K562 (cell line): ENCODE data around the gene CDYL. TPM values are rescaled to one million over a fixed set of nuclear protein-coding genes. Genes with fewer than 3 reads are reported as not detected.
A peak's percentile ranks its signal among the peaks of the same experiment; 100 is the strongest.

ENCODE experiments used
- EHMT2 ChIP-seq: fragments of 450-650 bp; IDR thresholded peaks from 2 replicates; pipeline ENCODE4 v1.6.1; 2018; ENCODE audit warnings: antibody characterized with exemption
- GABPA ChIP-seq: fragments of 200-800 bp; sonication (Bioruptor generic); conservative IDR thresholded peaks from 2 replicates; pipeline ENCODE4 v1.6.1; 2016; ENCODE audit warnings: low read depth, missing genetic modification characterization, missing compliant biosample characterization
- GATAD2B ChIP-seq: fragments of 450-650 bp; IDR thresholded peaks from 2 replicates; pipeline ENCODE4 v1.6.1; 2017; ENCODE audit warnings: mild to moderate bottlenecking, borderline replicate concordance
- JUN ChIP-seq, 2 experiments: sonication (generic) in 1 of 2; formaldehyde crosslinking in 1 of 2; IDR thresholded peaks; 2 replicates each; pipeline versions ENCODE4 v1.6.1 to v1.8.0; 2012 to 2022; ENCODE audit warnings: borderline replicate concordance in 2 of 2, mild to moderate bottlenecking in 2 of 2, improper control_type of control experiment in 1 of 2, low read depth in 1 of 2, low read length in 1 of 2, missing genetic modification reagents in 1 of 2
- KLF10 ChIP-seq: fragments of 250-450 bp; sonication (Bioruptor Pico); IDR thresholded peaks from 2 replicates; pipeline ENCODE4 v1.6.1; 2021; ENCODE audit warnings: matching md5 sums
- NFRKB ChIP-seq: fragments of 450-650 bp; IDR thresholded peaks from 2 replicates; pipeline ENCODE4 v1.6.1; 2016; ENCODE audit warnings: low read depth
- PHF20 ChIP-seq: fragments of 450-650 bp; IDR thresholded peaks from 2 replicates; pipeline ENCODE4 v1.6.1; 2018; ENCODE audit not compliant: partially characterized antibody
- PRDM10 ChIP-seq: fragments of 450-650 bp; IDR thresholded peaks from 2 replicates; pipeline ENCODE4 v1.6.1; 2018; ENCODE audit not compliant: partially characterized antibody
- THRA ChIP-seq: fragments of 450-650 bp; IDR thresholded peaks from 2 replicates; pipeline ENCODE4 v1.6.1; 2017; ENCODE audit warnings: mild to moderate bottlenecking, moderate library complexity
- XRCC3 ChIP-seq: fragments of 450-650 bp; IDR thresholded peaks from 2 replicates; pipeline ENCODE4 v1.6.1; 2017; ENCODE audit warnings: mild to moderate bottlenecking, moderate library complexity
- ZNF140 ChIP-seq: fragments of 250-450 bp; sonication (Bioruptor Pico); IDR thresholded peaks from 2 replicates; pipeline ENCODE4 v1.8.0; 2021; ENCODE audit warnings: moderate library complexity, mild to moderate bottlenecking, inconsistent platforms
- ZNF511 ChIP-seq: sonication (generic); formaldehyde crosslinking; IDR thresholded peaks from 2 replicates; pipeline ENCODE4 v1.8.0; 2022; ENCODE audit warnings: mild to moderate bottlenecking, missing genetic modification reagents
- polyA plus RNA-seq, 8 experiments: library from polyadenylated mRNA; depleted of rRNA in 4 of 8; stranded (reverse) in 5 of 8; unstranded in 3 of 8; fragments of >200 nt; fragmentation: Nextera tagmentation in 2 of 8; fragmentation: Illumina TruSeq in 1 of 8; extraction: Ambion mirVana in 2 of 8; extraction: Trizol in 1 of 8; gene quantifications; 2 replicates each; pipeline versions ENCODE4 v1.2.1 to v1.2.3, GENCODE V29; 2011 to 2014; ENCODE audit warnings: inconsistent platforms in 1 of 8, missing spikeins in 1 of 8
- total RNA-seq, 7 experiments: library from RNA; depleted of rRNA in 6 of 7; stranded (reverse); fragments of >200 nt in 6 of 7; fragmentation: Illumina TruSeq in 2 of 7; extraction: Trizol in 2 of 7; gene quantifications; 2 replicates each; pipeline versions ENCODE4 v1.2.1 to v1.2.3, GENCODE V29; 2011 to 2021; ENCODE audit warnings: low replicate concordance in 1 of 7
- TF ChIP-seq, protein P1 (sequence below): sonication (generic); formaldehyde crosslinking; IDR thresholded peaks from 2 replicates; pipeline ENCODE4 v1.8.0; 2022; ENCODE audit warnings: mild to moderate bottlenecking, missing genetic modification reagents
- TF ChIP-seq, protein P2 (sequence below): sonication (generic); formaldehyde crosslinking; IDR thresholded peaks from 2 replicates; pipeline ENCODE4 v1.8.1; 2023; ENCODE audit warnings: mild to moderate bottlenecking, missing genetic modification reagents

The CDYL gene
- total and polyA plus RNA-seq, 9 of the 15 experiments (the other 6 are each of a cell fraction or from before 2014, with no cell fraction given), result 8.1 to 45.8 (median 40.8) TPM

- TF ChIP-seq THRA, result no peak
- no peak for TF ChIP-seq ZNF511
- peak; percentile 78 for TF ChIP-seq GATAD2B
- TF ChIP-seq, protein P1, sequence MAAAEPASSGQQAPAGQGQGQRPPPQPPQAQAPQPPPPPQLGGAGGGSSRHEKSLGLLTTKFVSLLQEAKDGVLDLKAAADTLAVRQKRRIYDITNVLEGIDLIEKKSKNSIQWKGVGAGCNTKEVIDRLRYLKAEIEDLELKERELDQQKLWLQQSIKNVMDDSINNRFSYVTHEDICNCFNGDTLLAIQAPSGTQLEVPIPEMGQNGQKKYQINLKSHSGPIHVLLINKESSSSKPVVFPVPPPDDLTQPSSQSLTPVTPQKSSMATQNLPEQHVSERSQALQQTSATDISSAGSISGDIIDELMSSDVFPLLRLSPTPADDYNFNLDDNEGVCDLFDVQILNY (CRISPR knock-in tag), result no peak
- TF ChIP-seq GABPA (tag), result no peak
- no peak for TF ChIP-seq XRCC3
- no peak for TF ChIP-seq PRDM10
- TF ChIP-seq PHF20, result no peak
- TF ChIP-seq NFRKB, result no peak
- TF ChIP-seq EHMT2, result 0 out of 2 replicates have a peak, but pooled peaks have one; percentile 17
- no peak for TF ChIP-seq KLF10 (CRISPR knock-in tag)
- TF ChIP-seq JUN (IDR thresholded peaks at IDR 0.05; ENCODE audit: borderline replicate concordance, low read depth, low read length), result peak; percentile 98
- no peak for TF ChIP-seq JUN (CRISPR knock-in tag; IDR thresholded peaks at IDR 0.05; ENCODE audit: borderline replicate concordance)
- TF ChIP-seq, protein P2, sequence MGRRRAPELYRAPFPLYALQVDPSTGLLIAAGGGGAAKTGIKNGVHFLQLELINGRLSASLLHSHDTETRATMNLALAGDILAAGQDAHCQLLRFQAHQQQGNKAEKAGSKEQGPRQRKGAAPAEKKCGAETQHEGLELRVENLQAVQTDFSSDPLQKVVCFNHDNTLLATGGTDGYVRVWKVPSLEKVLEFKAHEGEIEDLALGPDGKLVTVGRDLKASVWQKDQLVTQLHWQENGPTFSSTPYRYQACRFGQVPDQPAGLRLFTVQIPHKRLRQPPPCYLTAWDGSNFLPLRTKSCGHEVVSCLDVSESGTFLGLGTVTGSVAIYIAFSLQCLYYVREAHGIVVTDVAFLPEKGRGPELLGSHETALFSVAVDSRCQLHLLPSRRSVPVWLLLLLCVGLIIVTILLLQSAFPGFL (CRISPR knock-in tag), result no peak
- TF ChIP-seq ZNF140 (CRISPR knock-in tag), result no peak
These were observed 165.8 kb downstream of the CDYL start (continued) for GRCh38 chr6:4941782-4942672.
